Measurements from ENCODE around the gene WNT9A.

Gene WNT9A

DNA sequence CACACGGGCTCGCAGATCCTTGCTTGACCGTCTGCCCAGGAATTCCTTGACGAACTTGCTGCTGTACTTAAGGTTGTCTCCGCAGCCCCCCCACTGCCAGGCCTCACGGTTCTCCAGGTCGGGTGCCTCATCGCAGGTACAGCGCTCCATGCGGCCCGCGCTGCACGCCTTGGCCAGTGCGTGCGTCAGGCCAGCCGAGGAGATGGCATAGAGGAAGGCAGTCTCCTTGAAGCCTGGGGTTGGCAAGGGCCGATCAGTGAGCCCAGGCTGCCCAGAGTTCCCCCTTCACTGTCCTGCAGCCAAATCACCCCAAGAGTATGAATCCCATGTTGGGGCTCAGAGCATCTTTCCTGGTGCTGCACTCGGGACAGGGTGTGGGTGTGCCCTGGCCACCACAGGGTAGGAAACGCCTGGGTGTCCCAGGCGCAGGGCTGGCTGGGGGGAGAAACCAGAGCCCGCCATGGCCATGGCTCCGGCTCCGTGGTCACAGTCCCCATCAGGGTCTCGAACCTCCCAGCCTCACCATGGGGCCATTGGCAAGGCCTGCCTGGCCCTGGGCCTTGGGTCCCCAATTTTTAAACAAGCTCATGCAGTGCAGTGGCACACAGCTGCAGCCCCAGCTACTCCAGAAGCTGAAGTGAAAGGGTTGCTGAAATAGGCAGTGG, 23.4 kb downstream of the WNT9A start:
- DNase-seq (ENCODE audit: low read depth), result no peak

GRCh38 chr1:227923353-227924167, 24.2 kb downstream of the WNT9A start:
- no peak for DNase-seq (ENCODE audit: low read depth)

DNA sequence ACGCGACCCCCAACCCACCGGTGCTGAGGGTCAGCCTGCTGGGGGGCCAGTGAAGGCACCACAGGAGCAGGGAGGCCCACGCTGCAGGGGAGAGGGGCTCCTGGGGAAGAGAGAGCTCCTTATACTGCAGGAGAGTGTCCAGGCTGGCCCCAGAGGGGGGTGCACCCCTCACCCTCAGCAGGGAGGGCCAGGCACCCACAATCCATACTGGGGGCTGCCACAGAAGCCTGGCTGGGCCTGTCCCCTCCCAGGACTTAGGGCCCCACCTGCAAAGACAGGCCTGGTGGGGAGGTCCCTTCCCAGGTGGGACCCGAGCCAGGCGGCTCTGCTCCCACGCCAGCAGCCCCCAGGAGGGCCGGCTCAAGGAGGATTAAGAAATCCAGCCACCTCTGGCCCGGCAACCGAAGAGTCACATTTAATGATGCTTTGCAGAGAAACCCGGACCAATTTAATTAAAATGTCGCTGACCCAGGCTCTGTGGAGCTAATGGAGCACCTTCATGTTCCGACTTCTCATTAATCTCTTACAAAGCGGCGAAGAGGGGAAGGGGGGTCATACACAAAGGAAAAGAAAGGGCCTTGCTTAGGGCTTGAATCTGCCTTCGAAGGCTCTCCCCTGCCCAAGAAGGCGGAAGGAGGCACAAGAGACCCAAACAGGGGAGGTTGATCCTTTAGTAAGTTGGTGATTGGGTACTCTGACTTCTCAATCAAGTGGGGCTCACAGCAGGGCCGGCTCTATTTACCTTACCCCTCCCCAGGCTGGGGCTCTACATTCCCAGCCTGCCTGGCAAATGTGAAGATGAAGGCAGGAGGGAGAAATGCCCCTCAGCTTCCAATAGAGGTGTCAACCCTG, 25.0 kb downstream of the WNT9A start:
- DNase-seq (ENCODE audit: low read depth), result no peak

GRCh38 chr1:227921461-227922185, 26.1 kb downstream of the WNT9A start:
- DNase-seq (ENCODE audit: low read depth), result no peak

GRCh38 chr1:227920896-227921295, 26.8 kb downstream of the WNT9A start:
- no peak for DNase-seq (ENCODE audit: low read depth)

- no peak for DNase-seq (ENCODE audit: low read depth)
These were observed 27.3 kb downstream of the WNT9A start for GRCh38 chr1:227920426-227920825.

GRCh38 chr1:227919906-227920305, 27.8 kb downstream of the WNT9A start:
- no peak for DNase-seq (ENCODE audit: low read depth)

- DNase-seq (ENCODE audit: low read depth), result no peak
These were observed 29.0 kb downstream of the WNT9A start for GRCh38 chr1:227918736-227919135.

DNA sequence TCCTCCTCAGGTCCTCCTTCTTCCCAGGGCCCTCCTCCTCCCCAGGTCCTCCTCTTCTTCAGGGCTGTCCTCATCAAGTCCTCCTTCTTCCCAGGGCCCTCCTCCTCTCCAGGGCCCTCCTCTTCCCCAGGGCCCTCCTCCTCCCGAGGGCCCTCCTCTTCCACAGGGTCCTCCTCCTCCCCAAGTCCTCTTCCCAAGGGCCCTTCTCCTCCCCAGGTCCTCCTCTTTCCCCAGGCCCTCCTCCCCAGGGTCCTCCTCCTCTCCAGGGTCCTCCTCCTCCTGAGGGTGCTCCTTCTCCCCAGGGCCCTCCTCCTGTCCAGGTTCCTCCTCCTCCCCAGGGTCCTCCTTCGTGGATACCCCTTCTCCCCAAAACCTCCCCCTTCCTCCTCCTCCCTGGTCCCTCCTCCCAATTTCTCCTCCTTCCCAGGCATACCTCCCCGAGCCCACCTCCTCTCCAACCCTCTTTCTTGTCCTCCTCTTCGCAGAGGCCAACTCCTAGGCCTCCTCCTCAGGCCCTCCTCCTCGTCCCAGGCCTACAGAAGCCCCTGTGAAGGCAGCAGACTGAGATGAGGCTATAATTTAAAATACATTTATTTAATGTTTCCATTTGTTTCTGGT, 29.5 kb downstream of the WNT9A start:
- DNase-seq (ENCODE audit: low read depth), result no peak

DNA sequence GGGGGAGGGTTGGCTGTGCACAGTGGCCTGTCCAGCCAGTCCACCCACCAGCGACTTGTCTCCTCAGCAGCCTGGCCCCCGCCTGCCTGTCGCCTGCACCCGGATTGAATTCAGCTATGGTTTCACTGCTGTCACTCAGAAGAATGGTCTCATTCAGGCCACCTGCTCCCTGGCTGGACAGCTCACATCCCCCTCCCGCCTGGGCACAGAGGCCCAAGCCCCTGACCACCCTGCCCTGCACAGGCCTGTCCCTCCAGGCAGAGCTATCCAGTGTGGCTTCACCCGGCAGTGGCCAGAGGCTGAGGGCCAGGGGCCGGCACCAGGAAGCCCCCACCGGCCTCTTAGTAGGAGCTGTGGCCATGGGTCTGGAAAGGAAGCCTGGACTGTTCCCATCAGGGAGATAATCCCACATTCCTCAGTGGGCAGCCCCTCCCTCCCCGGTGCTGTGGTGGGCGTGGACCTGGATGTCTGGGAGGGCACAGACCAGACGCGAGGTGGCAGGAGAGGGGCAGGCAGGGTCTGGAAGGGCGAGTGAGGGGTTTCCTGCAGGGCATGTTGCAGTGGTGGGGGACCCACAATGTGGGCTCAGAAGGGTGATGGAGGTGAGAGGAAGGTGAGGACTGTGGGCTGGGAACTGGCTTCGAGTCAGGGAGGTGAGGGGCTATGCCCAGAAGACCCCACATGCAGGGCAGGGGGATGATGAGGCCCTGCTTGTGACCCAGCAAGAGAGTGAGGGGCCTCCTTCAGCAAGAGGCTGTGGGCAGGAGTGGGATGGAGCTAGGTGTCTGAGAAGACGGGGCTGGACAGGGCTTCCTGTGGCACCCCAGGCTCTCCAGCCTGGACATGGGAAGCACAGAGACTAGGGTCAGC, 30.4 kb downstream of the WNT9A start:
- no peak for DNase-seq (ENCODE audit: low read depth)

GRCh38 chr1:227916655-227917054, 31.1 kb downstream of the WNT9A start:
- DNase-seq (ENCODE audit: low read depth), result no peak

- DNase-seq (ENCODE audit: low read depth), result no peak
These were observed 31.9 kb downstream of the WNT9A start for GRCh38 chr1:227915564-227916553.

- no peak for DNase-seq (ENCODE audit: low read depth)
These were observed 32.8 kb downstream of the WNT9A start for GRCh38 chr1:227914801-227915563.

GRCh38 chr1:227913764-227914721, 33.7 kb downstream of the WNT9A start:
- DNase-seq (ENCODE audit: low read depth), result no peak

- no peak for DNase-seq (ENCODE audit: low read depth)
These were observed 34.4 kb downstream of the WNT9A start for GRCh38 chr1:227913396-227913763.

GRCh38 chr1:227912866-227913265, 34.9 kb downstream of the WNT9A start:
- no peak for DNase-seq (ENCODE audit: low read depth)

DNA sequence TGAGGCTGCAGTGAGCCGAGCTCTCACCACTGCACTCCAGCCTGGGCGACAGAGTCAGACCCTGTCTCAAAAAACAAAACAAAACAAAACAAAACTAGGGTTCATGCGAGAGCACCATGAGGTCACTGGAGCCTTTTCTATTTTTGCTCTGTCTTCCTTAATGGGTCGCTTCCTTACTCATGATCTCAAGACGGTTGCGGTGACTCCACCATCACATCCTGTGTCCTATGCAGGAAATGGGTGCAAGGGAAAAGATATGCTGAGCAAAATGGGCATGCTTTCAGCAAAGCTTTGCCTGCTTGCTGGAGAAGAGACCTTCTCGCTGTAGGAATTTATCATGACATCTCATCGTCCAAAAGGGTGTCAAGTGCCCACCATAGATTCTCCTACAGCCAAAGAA, 36.4 kb downstream of the WNT9A start:
- no peak for DNase-seq (ENCODE audit: low read depth)

Data from activated gamma-delta T cell treated with anti-CD3 and anti-CD28 coated beads, Interleukin-2, amount 50 U/mL, for 16 hours (primary cell).